A673 (cell line): ENCODE results near the gene GC. TPM values are rescaled to one million over a fixed set of nuclear protein-coding genes. Genes with fewer than 3 reads are reported as not detected.

ENCODE experiments used
- BruUV-seq: library from RNA; stranded (reverse); fragments of 400-500 nt; replicated peaks from 2 replicates; lab custom pipeline; 2021; lab: Mats Ljungman, UMichigan
- CTCF ChIA-PET: fragments of 300-600 bp; sonication (Branson Sonifier 250); formaldehyde crosslinking; loops from one replicate; lab custom pipeline; 2022; ENCODE audit warnings: antibody characterized with exemption; lab: Charles Lee
- POLR2A ChIA-PET: fragments of 300-600 bp; sonication (Branson Sonifier 250); formaldehyde crosslinking; loops from one replicate; lab custom pipeline; 2022; ENCODE audit warnings: antibody characterized with exemption; ENCODE audit not compliant: low non-redundant PET; lab: Charles Lee
- DNase-seq: peaks from one replicate; pipeline ENCODE4 v3.0.0-alpha.2; 2015; ENCODE audit warnings: low spot score
- H3K27ac ChIP-seq: fragments of 200-600 bp; sonication (generic); 2 replicates; pipeline ENCODE4 v1.5.1; 2016; ENCODE audit warnings: mixed run types, low read depth, mild to moderate bottlenecking, mixed read lengths, antibody characterized with exemption, low read length; ENCODE audit not compliant: poor library complexity, severe bottlenecking
- H3K27me3 ChIP-seq: fragments of 200-600 bp; sonication (generic); replicated peaks from 2 replicates; pipeline ENCODE4 v1.6.1; 2017; ENCODE audit warnings: mixed run types, low read depth, mild to moderate bottlenecking, mixed read lengths, antibody characterized with exemption, low read length; ENCODE audit not compliant: insufficient read depth, poor library complexity
- H3K36me3 ChIP-seq: fragments of 200-600 bp; sonication (generic); 2 replicates; pipeline ENCODE4 v1.6.1; 2016; ENCODE audit warnings: mixed run types, mild to moderate bottlenecking, mixed read lengths, antibody characterized with exemption, low read length; ENCODE audit not compliant: insufficient read depth, poor library complexity, severe bottlenecking
- H3K4me1 ChIP-seq: fragments of 200-600 bp; sonication (generic); 2 replicates; pipeline ENCODE4 v1.6.1; 2017; ENCODE audit warnings: mixed run types, mild to moderate bottlenecking, mixed read lengths, antibody characterized with exemption, low read length; ENCODE audit not compliant: insufficient read depth, poor library complexity, severe bottlenecking
- H3K4me3 ChIP-seq: fragments of 200-600 bp; sonication (generic); 2 replicates; pipeline ENCODE4 v1.5.1; 2016; ENCODE audit warnings: low read depth, mixed run types, mild to moderate bottlenecking, mixed read lengths, low read length; ENCODE audit not compliant: poor library complexity, severe bottlenecking
- H3K9me3 ChIP-seq: fragments of 200-600 bp; sonication (generic); 2 replicates; pipeline ENCODE4 v1.6.1; 2016; ENCODE audit warnings: mixed run types, low read depth, mild to moderate bottlenecking, mixed read lengths, antibody characterized with exemption, low read length; ENCODE audit not compliant: poor library complexity, severe bottlenecking
- EZH2 ChIP-seq: fragments of 200-600 bp; sonication (generic); IDR thresholded peaks from 2 replicates; pipeline ENCODE4 v1.6.1; 2017; ENCODE audit warnings: borderline replicate concordance, low read depth, mild to moderate bottlenecking, mixed read lengths, antibody characterized with exemption, low read length; ENCODE audit not compliant: poor library complexity, severe bottlenecking
- intact Hi-C: fragments of 100-400 bp; cut with micrococcal nuclease; formaldehyde crosslinking; loops from one replicate; pipeline ENCODE4 v1.10.0; 2022; ENCODE audit not compliant: unreplicated experiment
- total RNA-seq: library from RNA; stranded (reverse); gene quantifications from 2 replicates; pipeline ENCODE4 v1.2.3, GENCODE V29; 2021
- TF ChIP-seq, protein P1 (sequence below): fragments of 300-800, 200-600 bp; sonication (generic); conservative IDR thresholded peaks from 2 replicates; pipeline ENCODE4 v1.5.1; 2017; ENCODE audit warnings: low read depth, mild to moderate bottlenecking, antibody characterized with exemption, low read length, moderate library complexity, mixed read lengths

Gene GC
- total RNA-seq, 1 experiment from 2014 or later: not detected

DNA sequence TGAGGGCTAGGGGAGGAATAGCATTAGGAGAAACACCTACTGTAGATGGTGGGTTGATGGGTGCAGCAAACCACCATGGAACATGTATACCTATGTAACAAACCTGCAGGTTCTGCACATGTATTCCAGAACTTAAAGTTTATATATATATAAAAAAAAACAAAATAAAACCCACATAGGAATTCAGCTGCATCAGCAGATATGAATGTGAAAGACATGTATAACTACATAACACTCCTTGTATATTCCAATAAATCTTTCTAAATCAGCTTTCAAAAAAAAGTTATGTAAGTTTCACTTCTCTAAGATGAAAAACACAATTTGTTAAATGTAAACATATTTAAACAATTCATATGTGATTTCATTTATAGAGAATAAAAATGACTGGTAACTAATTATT, 6.0 kb downstream of the GC start:
- H3K27ac ChIP-seq: no peak overlapping the region
- ChIA-PET POLR2A (no interaction called here), CTCF (no interaction called here)
- TF ChIP-seq, protein P1, sequence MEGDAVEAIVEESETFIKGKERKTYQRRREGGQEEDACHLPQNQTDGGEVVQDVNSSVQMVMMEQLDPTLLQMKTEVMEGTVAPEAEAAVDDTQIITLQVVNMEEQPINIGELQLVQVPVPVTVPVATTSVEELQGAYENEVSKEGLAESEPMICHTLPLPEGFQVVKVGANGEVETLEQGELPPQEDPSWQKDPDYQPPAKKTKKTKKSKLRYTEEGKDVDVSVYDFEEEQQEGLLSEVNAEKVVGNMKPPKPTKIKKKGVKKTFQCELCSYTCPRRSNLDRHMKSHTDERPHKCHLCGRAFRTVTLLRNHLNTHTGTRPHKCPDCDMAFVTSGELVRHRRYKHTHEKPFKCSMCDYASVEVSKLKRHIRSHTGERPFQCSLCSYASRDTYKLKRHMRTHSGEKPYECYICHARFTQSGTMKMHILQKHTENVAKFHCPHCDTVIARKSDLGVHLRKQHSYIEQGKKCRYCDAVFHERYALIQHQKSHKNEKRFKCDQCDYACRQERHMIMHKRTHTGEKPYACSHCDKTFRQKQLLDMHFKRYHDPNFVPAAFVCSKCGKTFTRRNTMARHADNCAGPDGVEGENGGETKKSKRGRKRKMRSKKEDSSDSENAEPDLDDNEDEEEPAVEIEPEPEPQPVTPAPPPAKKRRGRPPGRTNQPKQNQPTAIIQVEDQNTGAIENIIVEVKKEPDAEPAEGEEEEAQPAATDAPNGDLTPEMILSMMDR: no peak
- no peak for TF ChIP-seq EZH2
- DNase-seq: no peak
- BruUV-seq: no TSS peak
- intact Hi-C loops: loop anchor here (10.0 kb wide), 1 partner anchor 97 kb away; no protein-coding TSS in a partner anchor
- H3K9me3 ChIP-seq: no peaks in the 10 kb centered on the region
- no peaks in the 10 kb centered on the region for H3K36me3 ChIP-seq
- H3K4me1 ChIP-seq: no peaks in the 10 kb centered on the region
- H3K27me3 ChIP-seq: no peaks in the 10 kb centered on the region
- H3K4me3 ChIP-seq: no peak overlapping the region

DNA sequence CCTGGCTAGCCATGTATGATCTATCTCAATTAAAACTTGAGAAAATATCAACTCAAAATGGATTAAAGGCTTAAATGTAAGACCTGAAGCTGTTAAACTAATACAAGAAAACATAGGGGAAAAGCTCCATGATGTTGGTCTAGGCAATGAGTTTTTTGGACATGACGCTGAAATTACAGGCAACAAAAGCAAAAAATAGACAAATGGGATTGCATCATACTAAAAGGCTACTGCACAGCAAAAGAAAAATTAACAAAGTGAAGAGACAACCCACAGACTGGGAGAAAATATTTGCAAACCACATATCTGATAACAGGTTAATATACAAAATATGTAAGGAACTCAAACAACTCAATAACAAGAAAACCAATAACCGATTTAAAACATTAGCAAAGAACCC, 8.4 kb downstream of the GC start:
- intact Hi-C loops: loop anchor here (10.0 kb wide), 1 partner anchor 99 kb away; no protein-coding TSS in a partner anchor
- H3K36me3 ChIP-seq: no peaks in the 10 kb centered on the region
- no peaks in the 10 kb centered on the region for H3K4me1 ChIP-seq
- ChIA-PET POLR2A (no interaction called here), CTCF (no interaction called here)
- TF ChIP-seq, protein P1: no peak
- no peak for TF ChIP-seq EZH2
- no peak for DNase-seq
- no peak overlapping the region for H3K27ac ChIP-seq
- H3K4me3 ChIP-seq: no peak overlapping the region
- H3K27me3 ChIP-seq: no peaks in the 10 kb centered on the region
- H3K9me3 ChIP-seq: no peaks in the 10 kb centered on the region
- no TSS peak for BruUV-seq

DNA sequence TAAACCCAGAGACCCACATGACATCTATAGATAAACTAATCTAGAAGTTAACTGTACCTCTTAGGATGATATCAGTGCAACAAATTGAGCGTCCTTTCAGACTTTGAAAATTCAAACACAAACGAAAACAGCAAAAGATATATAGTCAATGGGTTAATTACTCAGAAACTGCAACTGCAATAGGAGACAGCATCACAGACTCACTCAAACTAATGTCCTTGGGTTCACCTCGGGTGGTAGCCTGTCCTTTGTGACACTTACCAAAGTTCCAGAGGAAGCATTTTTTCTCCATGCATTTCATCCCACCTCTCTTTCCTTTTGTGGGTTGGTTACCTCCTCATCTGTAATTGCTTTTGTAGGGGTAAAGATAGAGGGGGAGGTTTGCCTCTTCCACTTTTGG, 9.7 kb downstream of the GC start:
- no peaks in the 10 kb centered on the region for H3K36me3 ChIP-seq
- no TSS peak for BruUV-seq
- ChIA-PET CTCF (no interaction called here), POLR2A (no interaction called here)
- H3K27ac ChIP-seq: no peak overlapping the region
- no peaks in the 10 kb centered on the region for H3K4me1 ChIP-seq
- no peak overlapping the region for H3K4me3 ChIP-seq
- no peak for DNase-seq
- intact Hi-C loops: loop anchor here (10.0 kb wide), 1 partner anchor 101 kb away; no protein-coding TSS in a partner anchor
- H3K9me3 ChIP-seq: no peaks in the 10 kb centered on the region
- H3K27me3 ChIP-seq: no peaks in the 10 kb centered on the region
- no peak for TF ChIP-seq EZH2
- TF ChIP-seq, protein P1: no peak
